DMS153 (cell line): ENCODE results near the gene LYZ.
"Not testable (repeated sequence)": the region's sequence is repeated elsewhere in the genome, so short reads cannot be mapped to it uniquely, and the experiment has no call there.

Experiments
- DNase-seq: peaks from one replicate; lab custom pipeline; 2025; lab: John Stamatoyannopoulos, UW

LYZ gene

GRCh38 chr12:69348162-69348938 is at the start of gene LYZ:
LYZ (plus strand) TSS chr12:69348381; CDS start chr12:69348409, 28 bp downstream.
- DNase-seq: no peak

GRCh38 chr12:69298947-69299346 is 49.2 kb upstream of the LYZ start:
- DNase-seq: no peak

GRCh38 chr12:69304284-69304683 is 43.9 kb upstream of the LYZ start:
- DNase-seq: no peak

- DNase-seq: no peak
Measured at GRCh38 chr12:69309461-69309860, 38.7 kb upstream of the LYZ start.

- DNase-seq: no peak
Measured at GRCh38 chr12:69313209-69313608, 35.0 kb upstream of the LYZ start.

- not testable (repeated sequence) for DNase-seq
Measured at GRCh38 chr12:69316784-69317183, 31.4 kb upstream of the LYZ start.

- not testable (repeated sequence) for DNase-seq
Measured at GRCh38 chr12:69317233-69317632, 30.9 kb upstream of the LYZ start.

GRCh38 chr12:69318225-69318624 is 30.0 kb upstream of the LYZ start:
- no peak for DNase-seq

GRCh38 chr12:69321351-69321750 is 26.8 kb upstream of the LYZ start:
- DNase-seq: no peak

GRCh38 chr12:69324797-69325466 is 23.2 kb upstream of the LYZ start:
- DNase-seq: no peak

- DNase-seq: no peak
Measured at GRCh38 chr12:69328426-69328825, 19.8 kb upstream of the LYZ start.

GRCh38 chr12:69329669-69330428 is 18.3 kb upstream of the LYZ start:
- DNase-seq: no peak

GRCh38 chr12:69330475-69331473 is 17.4 kb upstream of the LYZ start:
- DNase-seq: no peak

GRCh38 chr12:69331519-69331908 is 16.7 kb upstream of the LYZ start:
- DNase-seq: no peak

GRCh38 chr12:69331909-69332684 is 16.1 kb upstream of the LYZ start:
- DNase-seq: no peak

- DNase-seq: no peak
Measured at GRCh38 chr12:69332815-69333358, 15.3 kb upstream of the LYZ start.

GRCh38 chr12:69334158-69334557 is 14.0 kb upstream of the LYZ start:
- no peak for DNase-seq

GRCh38 chr12:69337311-69338090 is 10.7 kb upstream of the LYZ start:
- DNase-seq: no peak

- DNase-seq: no peak
Measured at GRCh38 chr12:69338120-69338859, 9.9 kb upstream of the LYZ start.
